WTC11 (cell line): Measurements from ENCODE around the gene PTGER1. TPM values are rescaled to one million over a fixed set of nuclear protein-coding genes. Genes with fewer than 3 reads are reported as not detected.

Experiments
- ATAC-seq: fragments of 200-7000 bp; cut with Tn5 transposase; 2 replicates; pipeline ENCODE4 v1.10.0; 2021; ENCODE audit warnings: mild to moderate bottlenecking, moderate library complexity
- CTCF ChIA-PET: fragments of 300-600 bp; sonication (Branson Sonifier 250); formaldehyde crosslinking; loops from one replicate; lab custom pipeline; 2021; ENCODE audit warnings: antibody characterized with exemption; lab: Charles Lee
- POLR2A ChIA-PET: fragments of 350-600 bp; sonication (Branson Sonifier 250); formaldehyde crosslinking; loops from one replicate; lab custom pipeline; 2021; ENCODE audit warnings: antibody characterized with exemption; lab: Charles Lee
- DNase-seq: peaks from one replicate; pipeline ENCODE4 v3.0.0; 2021; ENCODE audit warnings: low spot score
- H3K27ac Mint-ChIP-seq: 2 replicates; pipeline ENCODE4 v1.8.0; 2021; ENCODE audit warnings: mixed read lengths
- H3K27me3 Mint-ChIP-seq: 2 replicates; pipeline ENCODE4 v1.8.0; 2021; ENCODE audit warnings: low read depth, mild to moderate bottlenecking, moderate library complexity, mixed read lengths
- H3K36me3 Mint-ChIP-seq: 2 replicates; pipeline ENCODE4 v1.8.0; 2021; ENCODE audit warnings: mixed read lengths
- H3K4me1 Mint-ChIP-seq: 2 replicates; pipeline ENCODE4 v1.8.0; 2022; ENCODE audit warnings: mixed read lengths
- H3K4me3 Mint-ChIP-seq: 2 replicates; pipeline ENCODE4 v1.8.0; 2021; ENCODE audit warnings: mild to moderate bottlenecking, moderate library complexity, mixed read lengths
- H3K9me3 Mint-ChIP-seq: 2 replicates; pipeline ENCODE4 v1.8.0; 2021; ENCODE audit warnings: mixed read lengths
- AFF4 ChIP-seq: sonication (generic); formaldehyde crosslinking; IDR thresholded peaks from 2 replicates; pipeline ENCODE4 v1.8.1; 2023; ENCODE audit warnings: mild to moderate bottlenecking, missing genetic modification reagents, borderline replicate concordance
- ATF1 ChIP-seq: sonication (generic); formaldehyde crosslinking; IDR thresholded peaks from 2 replicates; pipeline ENCODE4 v1.8.1; 2023; ENCODE audit warnings: mild to moderate bottlenecking, moderate library complexity, missing genetic modification reagents
- CREM ChIP-seq: sonication (generic); formaldehyde crosslinking; IDR thresholded peaks from 2 replicates; pipeline ENCODE4 v1.8.1; 2022; ENCODE audit warnings: mild to moderate bottlenecking, missing genetic modification reagents, moderate library complexity
- E2F1 ChIP-seq: sonication (generic); formaldehyde crosslinking; IDR thresholded peaks from 2 replicates; pipeline ENCODE4 v1.8.0; 2022; ENCODE audit warnings: mild to moderate bottlenecking, missing genetic modification reagents
- ERG ChIP-seq: fragments of 250-450 bp; sonication (Bioruptor Pico); IDR thresholded peaks from 2 replicates; pipeline ENCODE4 v1.8.0; 2021; ENCODE audit warnings: mild to moderate bottlenecking
- IRF1 ChIP-seq: sonication (generic); formaldehyde crosslinking; IDR thresholded peaks from 2 replicates; pipeline ENCODE4 v1.8.0; 2023; ENCODE audit warnings: missing genetic modification reagents
- IRF2 ChIP-seq: sonication (generic); formaldehyde crosslinking; IDR thresholded peaks from 2 replicates; pipeline ENCODE4 v1.8.0; 2022; ENCODE audit warnings: low read depth, missing genetic modification reagents, borderline replicate concordance
- JUN ChIP-seq: sonication (generic); formaldehyde crosslinking; IDR thresholded peaks from 2 replicates; pipeline ENCODE4 v1.8.0; 2023; ENCODE audit warnings: mild to moderate bottlenecking, missing genetic modification reagents
- KAT7 ChIP-seq: sonication (generic); formaldehyde crosslinking; IDR thresholded peaks from 2 replicates; pipeline ENCODE4 v1.8.1; 2023; ENCODE audit warnings: missing genetic modification reagents, mild to moderate bottlenecking, borderline replicate concordance
- NFATC4 ChIP-seq: fragments of 250-450 bp; sonication (Bioruptor Pico); IDR thresholded peaks from 2 replicates; pipeline ENCODE4 v1.9.0; 2021; ENCODE audit warnings: mild to moderate bottlenecking
- NFYB ChIP-seq: sonication (generic); formaldehyde crosslinking; conservative IDR thresholded peaks from 2 replicates; pipeline ENCODE4 v1.8.0; 2022; ENCODE audit warnings: low read depth, missing genetic modification reagents
- OVOL2 ChIP-seq: fragments of 250-450 bp; sonication (Bioruptor Pico); IDR thresholded peaks from 2 replicates; pipeline ENCODE4 v1.9.0; 2021; ENCODE audit warnings: mild to moderate bottlenecking, borderline replicate concordance
- SMAD4 ChIP-seq: sonication (generic); formaldehyde crosslinking; IDR thresholded peaks from 2 replicates; pipeline ENCODE4 v1.8.0; 2022; ENCODE audit warnings: mild to moderate bottlenecking, missing genetic modification reagents
- SP1 ChIP-seq: sonication (generic); formaldehyde crosslinking; conservative IDR thresholded peaks from 2 replicates; pipeline ENCODE4 v1.8.1; 2022; ENCODE audit warnings: missing genetic modification reagents
- TEAD1 ChIP-seq: sonication (generic); formaldehyde crosslinking; IDR thresholded peaks from 2 replicates; pipeline ENCODE4 v1.8.0; 2022; ENCODE audit warnings: mild to moderate bottlenecking, missing genetic modification reagents
- ZMAT4 ChIP-seq: fragments of 250-450 bp; sonication (Bioruptor Pico); IDR thresholded peaks from 2 replicates; pipeline ENCODE4 v1.9.0; 2021; ENCODE audit warnings: mild to moderate bottlenecking
- ZNF263 ChIP-seq: sonication (generic); formaldehyde crosslinking; IDR thresholded peaks from 2 replicates; pipeline ENCODE4 v1.8.1; 2022; ENCODE audit warnings: low read depth, mild to moderate bottlenecking, moderate library complexity, missing genetic modification reagents
- ZNF396 ChIP-seq: fragments of 250-450 bp; sonication (Bioruptor Pico); IDR thresholded peaks from 2 replicates; pipeline ENCODE4 v1.8.0; 2021; ENCODE audit warnings: mild to moderate bottlenecking, moderate library complexity, borderline replicate concordance
- total RNA-seq: library from RNA; stranded (reverse); gene quantifications from 3 replicates; pipeline ENCODE4 v1.2.3, GENCODE V29; 2021
- TF ChIP-seq, protein P1 (sequence below): sonication (generic); formaldehyde crosslinking; IDR thresholded peaks from 2 replicates; pipeline ENCODE4 v1.8.0; 2023; ENCODE audit warnings: missing genetic modification reagents, mild to moderate bottlenecking, borderline replicate concordance
- TF ChIP-seq, protein P2 (sequence below): fragments of 200-600 bp; IDR thresholded peaks from 2 replicates; pipeline ENCODE4 v1.8.0; 2022; ENCODE audit warnings: antibody characterized with exemption
- TF ChIP-seq, protein P3 (sequence below): sonication (generic); formaldehyde crosslinking; IDR thresholded peaks from 2 replicates; pipeline ENCODE4 v1.8.1; 2023; ENCODE audit warnings: mild to moderate bottlenecking, missing genetic modification reagents

The PTGER1 gene
- total RNA-seq, 1 experiment from 2014 or later = 0.68 TPM

- DNase-seq = peak; percentile 94
- peaks cover 11% of the 10 kb centered on the region for H3K4me1 Mint-ChIP-seq
- no peaks in the 10 kb centered on the region for H3K27me3 Mint-ChIP-seq
- H3K9me3 Mint-ChIP-seq = no peaks in the 10 kb centered on the region
- ChIA-PET POLR2A (interaction anchor here (0.5 to 1.0 kb wide), 2 partner anchors 16 to 51 kb away, joined by 3 read pairs; partner anchors contain the start of gene GIPC1), CTCF (interaction anchor here (0.6 to 4.7 kb wide), 62 partner anchors 8 to 1595 kb away, joined by 3 to 48 read pairs (median 4); partner anchors contain the start of genes ASF1B, C19orf67, DDX39A and DNAJB1)
- peak; percentile 85 for ATAC-seq
- no peak overlapping the region for H3K4me3 Mint-ChIP-seq
- H3K36me3 Mint-ChIP-seq = peaks cover 14% of the 10 kb centered on the region
- no peak overlapping the region for H3K27ac Mint-ChIP-seq
- no peak for TF ChIP-seq IRF1 (CRISPR knock-in tag)
- no peak for TF ChIP-seq ZNF396 (CRISPR knock-in tag)
- TF ChIP-seq OVOL2 (CRISPR knock-in tag) = no peak
- TF ChIP-seq, protein P1, sequence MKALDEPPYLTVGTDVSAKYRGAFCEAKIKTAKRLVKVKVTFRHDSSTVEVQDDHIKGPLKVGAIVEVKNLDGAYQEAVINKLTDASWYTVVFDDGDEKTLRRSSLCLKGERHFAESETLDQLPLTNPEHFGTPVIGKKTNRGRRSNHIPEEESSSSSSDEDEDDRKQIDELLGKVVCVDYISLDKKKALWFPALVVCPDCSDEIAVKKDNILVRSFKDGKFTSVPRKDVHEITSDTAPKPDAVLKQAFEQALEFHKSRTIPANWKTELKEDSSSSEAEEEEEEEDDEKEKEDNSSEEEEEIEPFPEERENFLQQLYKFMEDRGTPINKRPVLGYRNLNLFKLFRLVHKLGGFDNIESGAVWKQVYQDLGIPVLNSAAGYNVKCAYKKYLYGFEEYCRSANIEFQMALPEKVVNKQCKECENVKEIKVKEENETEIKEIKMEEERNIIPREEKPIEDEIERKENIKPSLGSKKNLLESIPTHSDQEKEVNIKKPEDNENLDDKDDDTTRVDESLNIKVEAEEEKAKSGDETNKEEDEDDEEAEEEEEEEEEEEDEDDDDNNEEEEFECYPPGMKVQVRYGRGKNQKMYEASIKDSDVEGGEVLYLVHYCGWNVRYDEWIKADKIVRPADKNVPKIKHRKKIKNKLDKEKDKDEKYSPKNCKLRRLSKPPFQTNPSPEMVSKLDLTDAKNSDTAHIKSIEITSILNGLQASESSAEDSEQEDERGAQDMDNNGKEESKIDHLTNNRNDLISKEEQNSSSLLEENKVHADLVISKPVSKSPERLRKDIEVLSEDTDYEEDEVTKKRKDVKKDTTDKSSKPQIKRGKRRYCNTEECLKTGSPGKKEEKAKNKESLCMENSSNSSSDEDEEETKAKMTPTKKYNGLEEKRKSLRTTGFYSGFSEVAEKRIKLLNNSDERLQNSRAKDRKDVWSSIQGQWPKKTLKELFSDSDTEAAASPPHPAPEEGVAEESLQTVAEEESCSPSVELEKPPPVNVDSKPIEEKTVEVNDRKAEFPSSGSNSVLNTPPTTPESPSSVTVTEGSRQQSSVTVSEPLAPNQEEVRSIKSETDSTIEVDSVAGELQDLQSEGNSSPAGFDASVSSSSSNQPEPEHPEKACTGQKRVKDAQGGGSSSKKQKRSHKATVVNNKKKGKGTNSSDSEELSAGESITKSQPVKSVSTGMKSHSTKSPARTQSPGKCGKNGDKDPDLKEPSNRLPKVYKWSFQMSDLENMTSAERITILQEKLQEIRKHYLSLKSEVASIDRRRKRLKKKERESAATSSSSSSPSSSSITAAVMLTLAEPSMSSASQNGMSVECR (CRISPR knock-in tag) = no peak
- no peak for TF ChIP-seq CREM
- no peak for TF ChIP-seq AFF4
- TF ChIP-seq E2F1 (CRISPR knock-in tag) = no peak
- no peak for TF ChIP-seq SMAD4 (CRISPR knock-in tag)
- TF ChIP-seq KAT7 = no peak
- no peak for TF ChIP-seq ZNF263 (CRISPR knock-in tag)
- TF ChIP-seq NFYB (CRISPR knock-in tag) = no peak
- no peak for TF ChIP-seq JUN
- no peak for TF ChIP-seq NFATC4 (CRISPR knock-in tag)
- no peak for TF ChIP-seq IRF2
- TF ChIP-seq, protein P2, sequence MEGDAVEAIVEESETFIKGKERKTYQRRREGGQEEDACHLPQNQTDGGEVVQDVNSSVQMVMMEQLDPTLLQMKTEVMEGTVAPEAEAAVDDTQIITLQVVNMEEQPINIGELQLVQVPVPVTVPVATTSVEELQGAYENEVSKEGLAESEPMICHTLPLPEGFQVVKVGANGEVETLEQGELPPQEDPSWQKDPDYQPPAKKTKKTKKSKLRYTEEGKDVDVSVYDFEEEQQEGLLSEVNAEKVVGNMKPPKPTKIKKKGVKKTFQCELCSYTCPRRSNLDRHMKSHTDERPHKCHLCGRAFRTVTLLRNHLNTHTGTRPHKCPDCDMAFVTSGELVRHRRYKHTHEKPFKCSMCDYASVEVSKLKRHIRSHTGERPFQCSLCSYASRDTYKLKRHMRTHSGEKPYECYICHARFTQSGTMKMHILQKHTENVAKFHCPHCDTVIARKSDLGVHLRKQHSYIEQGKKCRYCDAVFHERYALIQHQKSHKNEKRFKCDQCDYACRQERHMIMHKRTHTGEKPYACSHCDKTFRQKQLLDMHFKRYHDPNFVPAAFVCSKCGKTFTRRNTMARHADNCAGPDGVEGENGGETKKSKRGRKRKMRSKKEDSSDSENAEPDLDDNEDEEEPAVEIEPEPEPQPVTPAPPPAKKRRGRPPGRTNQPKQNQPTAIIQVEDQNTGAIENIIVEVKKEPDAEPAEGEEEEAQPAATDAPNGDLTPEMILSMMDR = peak; percentile 98
- no peak for TF ChIP-seq ZMAT4 (CRISPR knock-in tag)
- peak; percentile 22; the same call in 1 of the 2 replicates for TF ChIP-seq TEAD1 (CRISPR knock-in tag)
- TF ChIP-seq, protein P3, sequence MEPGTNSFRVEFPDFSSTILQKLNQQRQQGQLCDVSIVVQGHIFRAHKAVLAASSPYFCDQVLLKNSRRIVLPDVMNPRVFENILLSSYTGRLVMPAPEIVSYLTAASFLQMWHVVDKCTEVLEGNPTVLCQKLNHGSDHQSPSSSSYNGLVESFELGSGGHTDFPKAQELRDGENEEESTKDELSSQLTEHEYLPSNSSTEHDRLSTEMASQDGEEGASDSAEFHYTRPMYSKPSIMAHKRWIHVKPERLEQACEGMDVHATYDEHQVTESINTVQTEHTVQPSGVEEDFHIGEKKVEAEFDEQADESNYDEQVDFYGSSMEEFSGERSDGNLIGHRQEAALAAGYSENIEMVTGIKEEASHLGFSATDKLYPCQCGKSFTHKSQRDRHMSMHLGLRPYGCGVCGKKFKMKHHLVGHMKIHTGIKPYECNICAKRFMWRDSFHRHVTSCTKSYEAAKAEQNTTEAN (CRISPR knock-in tag) = no peak
- no peak for TF ChIP-seq ERG (CRISPR knock-in tag)
- no peak for TF ChIP-seq ATF1 (CRISPR knock-in tag)
- TF ChIP-seq SP1 (CRISPR knock-in tag) = peak; percentile 44; the same call in 1 of the 2 replicates
Observed at GRCh38 chr19:14479975-14480699, 5.0 kb upstream of the PTGER1 start.
